Ectodermal cell (in vitro differentiated cells): ENCODE measurements around the gene HES1.

Source experiments
- H3K27ac ChIP-seq: 2 replicates; pipeline ENCODE4 v1.7.0; 2013; ENCODE audit warnings: mild to moderate bottlenecking, low read depth, low read length; ENCODE audit not compliant: insufficient read depth, poor library complexity, severe bottlenecking
- H3K27me3 ChIP-seq: 2 replicates; pipeline ENCODE4 v1.7.0; 2013; ENCODE audit warnings: mild to moderate bottlenecking, low read length; ENCODE audit not compliant: insufficient read depth, control insufficient read depth, poor library complexity, severe bottlenecking
- H3K36me3 ChIP-seq: one replicate; pipeline ENCODE4 v1.7.0; 2013; ENCODE audit warnings: low read length; ENCODE audit not compliant: control insufficient read depth, insufficient read depth
- H3K4me1 ChIP-seq: one replicate; pipeline ENCODE4 v1.7.0; 2013; ENCODE audit warnings: low read length; ENCODE audit not compliant: control insufficient read depth, insufficient read depth
- H3K4me3 ChIP-seq: 2 replicates; pipeline ENCODE4 v1.7.0; 2013; ENCODE audit warnings: low read depth, low read length, control low read depth; ENCODE audit not compliant: insufficient read depth
- H3K9me3 ChIP-seq: 2 replicates; pipeline ENCODE4 v1.7.0; 2013; ENCODE audit warnings: mild to moderate bottlenecking, low read length, moderate library complexity; ENCODE audit not compliant: control insufficient read depth
- WGBS, 2 experiments: methylation state at CpG; one replicate each; pipeline ENCODE4 v1.1.7; 2013; ENCODE audit warnings: missing lambda C conversion rate in 2 of 2; 5-methylcytosine and 5-hydroxymethylcytosine counted together

Gene HES1

DNA sequence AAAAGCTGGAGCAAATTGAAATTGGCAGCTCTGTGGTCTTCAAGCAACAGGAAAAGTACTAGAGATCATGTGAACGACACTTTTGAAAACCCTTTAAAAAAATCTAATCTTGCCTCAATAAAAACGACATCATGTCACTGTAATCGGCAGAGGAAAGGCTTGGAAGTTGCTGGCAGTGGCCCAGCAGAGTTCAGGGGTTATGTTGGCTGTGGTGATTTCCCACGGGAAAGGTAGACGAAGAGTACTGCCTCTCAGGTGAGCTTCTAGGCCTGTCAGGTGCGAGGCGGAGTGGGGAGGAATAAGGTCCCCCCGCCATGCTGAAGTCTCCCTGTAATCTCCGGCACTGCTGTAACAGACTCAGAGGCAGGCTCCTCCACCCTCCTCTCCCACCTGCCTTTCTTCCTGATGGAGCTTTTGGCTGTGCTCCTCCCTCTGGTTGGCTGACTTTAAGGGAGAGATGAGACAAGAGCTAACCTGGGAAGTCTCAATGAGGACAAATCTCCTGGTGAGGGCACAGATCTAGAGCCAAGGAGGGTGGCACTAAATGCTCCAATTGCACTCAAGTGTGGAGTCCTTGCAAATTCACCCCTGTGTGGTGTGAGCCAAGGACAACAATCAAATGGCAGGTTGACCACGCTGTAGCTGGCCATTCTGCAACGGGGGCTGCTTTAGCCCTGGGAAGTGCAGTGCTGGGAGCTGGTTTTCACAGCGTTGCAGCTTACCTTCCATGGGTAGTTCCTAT, 18.7 kb upstream of the HES1 start:
- Histone ChIP-seq H3K27me3 (no peaks in the 10 kb centered on the region), H3K9me3 (no peaks in the 10 kb centered on the region), H3K4me3 (no peak overlapping the region), H3K4me1 (peaks cover 7% of the 10 kb centered on the region), H3K36me3 (no peaks in the 10 kb centered on the region), H3K27ac (no peak overlapping the region)
- WGBS, 2 experiments = 88 to 94% methylated on average over 12 of the region's 12 CpGs

DNA sequence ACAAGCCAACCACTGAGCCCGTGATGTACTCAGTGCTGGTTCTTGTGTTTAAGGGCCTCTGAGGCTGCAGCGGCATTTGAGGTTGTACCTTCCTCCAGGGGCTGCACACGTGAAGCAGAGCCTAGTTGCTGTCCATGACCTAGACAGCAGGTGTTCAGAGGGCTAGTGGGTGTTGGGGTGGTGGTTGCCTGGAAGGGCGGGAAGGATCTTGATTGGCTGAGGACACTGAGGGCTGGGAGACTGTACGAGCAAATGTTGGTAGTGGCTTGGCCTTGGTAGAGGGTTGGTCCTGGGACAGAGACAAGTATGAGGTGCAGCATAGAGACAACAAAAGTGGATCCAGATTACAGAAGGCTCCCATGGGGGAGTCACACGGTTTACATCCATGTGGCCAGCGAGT, 17.0 kb upstream of the HES1 start:
- 94 to 97% methylated on average over 7 of the region's 7 CpGs for WGBS, 2 experiments
- Histone ChIP-seq H3K27me3 (no peaks in the 10 kb centered on the region), H3K36me3 (no peaks in the 10 kb centered on the region), H3K4me3 (no peak overlapping the region), H3K4me1 (no peaks in the 10 kb centered on the region), H3K9me3 (no peaks in the 10 kb centered on the region), H3K27ac (no peak overlapping the region)

DNA sequence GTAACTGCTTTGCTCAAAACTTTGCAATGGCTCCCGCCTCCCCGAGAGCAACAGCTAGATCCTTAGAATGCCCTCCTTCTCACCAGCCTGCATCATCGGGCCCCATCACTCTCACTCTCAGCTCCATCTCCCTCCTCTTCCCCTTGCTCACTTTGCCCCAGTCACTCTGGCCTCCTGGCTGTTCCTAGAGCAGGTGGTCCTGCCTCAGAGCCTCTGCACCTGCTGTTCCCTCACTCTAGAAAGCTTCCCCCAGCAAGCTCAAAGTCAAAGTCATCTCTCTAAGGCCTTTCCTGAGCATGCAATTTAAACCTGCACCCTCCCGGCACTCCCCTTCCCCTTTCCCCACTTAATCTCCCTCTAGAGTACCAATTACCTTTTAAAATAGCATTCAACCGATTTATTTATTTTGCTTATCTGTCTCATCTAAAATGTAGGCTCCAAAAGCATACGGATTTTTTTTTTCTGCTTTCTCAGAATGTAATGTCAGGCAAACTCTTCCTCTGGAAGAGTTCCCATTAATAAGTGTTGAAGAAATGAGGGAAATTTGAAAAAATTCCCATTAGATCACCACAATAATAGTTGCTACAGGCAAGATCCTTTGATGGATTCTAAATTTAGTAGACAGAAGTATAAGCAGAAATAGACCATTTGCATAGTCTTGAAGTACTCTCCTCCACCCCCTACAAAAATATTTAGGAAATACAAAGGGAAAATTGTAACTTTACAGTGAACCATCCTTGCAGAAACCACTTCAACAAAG, 15.9 kb upstream of the HES1 start:
- H3K27me3 ChIP-seq = no peaks in the 10 kb centered on the region
- no peak overlapping the region for H3K4me3 ChIP-seq
- WGBS, 2 experiments = 93 to 95% methylated on average over 6 of the region's 6 CpGs
- H3K27ac ChIP-seq = no peak overlapping the region
- no peaks in the 10 kb centered on the region for H3K4me1 ChIP-seq
- H3K9me3 ChIP-seq = no peaks in the 10 kb centered on the region
- no peaks in the 10 kb centered on the region for H3K36me3 ChIP-seq

DNA sequence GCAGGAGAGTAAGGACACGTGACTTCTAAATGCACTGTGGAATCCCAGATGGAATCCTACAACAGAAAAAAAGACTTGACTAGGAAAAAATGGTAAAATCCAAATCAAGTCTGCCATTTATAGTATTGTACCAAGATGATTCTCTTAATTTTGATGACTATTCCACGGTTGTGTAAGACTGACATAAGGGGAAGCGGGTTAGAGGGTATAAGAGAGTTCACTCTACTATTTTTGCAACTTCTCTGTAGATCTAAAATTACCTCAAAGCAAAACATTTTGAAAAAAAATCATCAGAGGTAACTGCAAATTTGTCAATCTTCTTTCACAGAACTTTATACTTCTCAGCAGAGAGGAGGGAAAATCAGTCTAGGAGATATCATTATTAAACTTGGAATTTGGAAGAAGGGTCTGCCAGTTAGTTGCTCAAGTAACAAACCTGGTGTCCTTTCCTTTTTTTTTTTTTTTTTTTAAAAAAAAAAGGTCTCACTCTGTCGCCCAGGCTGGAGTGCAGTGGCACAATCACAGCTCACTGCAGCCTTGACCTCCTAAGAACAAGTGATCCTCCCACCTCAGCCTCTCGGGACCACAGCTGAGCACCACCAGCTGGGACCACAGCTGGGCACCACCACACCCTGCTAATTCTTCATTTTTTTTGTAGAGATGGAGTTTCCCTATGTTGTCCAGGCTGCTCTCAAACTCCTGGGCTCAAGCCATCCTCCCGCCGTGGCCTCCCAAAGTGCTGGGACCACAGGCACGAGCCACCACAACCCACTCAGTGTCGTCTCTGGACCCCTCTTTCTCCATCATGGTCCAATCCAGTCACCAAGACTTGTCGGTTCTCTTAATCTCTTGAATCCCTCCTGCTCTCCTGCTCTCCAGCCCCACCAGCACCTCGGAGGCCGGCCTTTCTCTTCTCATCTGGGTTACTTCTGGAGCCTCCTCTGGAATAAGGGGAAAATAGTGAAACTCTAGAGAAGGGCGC, 14.9 kb upstream of the HES1 start:
- Histone ChIP-seq H3K4me1 (no peaks in the 10 kb centered on the region), H3K9me3 (no peaks in the 10 kb centered on the region), H3K27me3 (no peaks in the 10 kb centered on the region), H3K4me3 (no peak overlapping the region), H3K36me3 (no peaks in the 10 kb centered on the region), H3K27ac (no peak overlapping the region)
- WGBS, 2 experiments = 94% methylated on average over 11 to 13 of the region's 13 CpGs

DNA sequence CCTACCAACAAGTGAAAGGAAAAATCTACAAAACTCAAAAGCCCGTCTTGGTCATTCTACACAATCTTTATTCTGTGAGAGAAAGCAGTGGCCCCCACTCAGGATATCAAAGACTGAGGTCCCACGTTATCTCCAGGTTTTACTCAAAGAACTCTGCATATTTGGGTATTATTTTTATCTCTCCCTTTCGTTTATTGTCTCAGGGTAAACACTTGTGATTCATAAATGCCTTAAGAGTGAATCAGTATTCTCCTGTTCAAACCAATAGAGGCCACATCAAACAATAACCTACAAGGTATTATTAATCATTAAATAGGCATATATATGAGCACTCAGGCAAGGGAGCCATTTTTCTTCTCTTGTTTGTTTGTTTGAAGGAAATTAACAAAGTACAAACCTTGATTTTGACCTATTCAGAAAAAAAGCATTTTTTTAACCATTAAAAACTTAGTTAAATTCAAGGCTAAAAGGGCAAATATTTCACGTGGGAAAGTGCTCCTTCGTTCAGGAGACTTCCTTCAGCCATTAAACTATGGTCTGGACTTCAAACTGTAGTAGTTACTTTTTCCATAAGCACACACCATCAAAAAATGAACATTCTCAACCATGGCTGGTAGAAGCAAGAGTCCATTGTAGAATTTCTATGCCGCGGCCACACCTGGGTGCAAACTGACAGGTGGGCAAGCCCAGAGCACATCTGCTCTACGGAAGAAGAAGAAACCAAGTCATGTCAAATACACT, 13.9 kb upstream of the HES1 start:
- no peak overlapping the region for H3K4me3 ChIP-seq
- no peaks in the 10 kb centered on the region for H3K9me3 ChIP-seq
- 87 to 89% methylated on average over 8 of the region's 8 CpGs for WGBS, 2 experiments
- no peaks in the 10 kb centered on the region for H3K36me3 ChIP-seq
- H3K27ac ChIP-seq = no peak overlapping the region
- H3K27me3 ChIP-seq = no peaks in the 10 kb centered on the region
- H3K4me1 ChIP-seq = no peaks in the 10 kb centered on the region

DNA sequence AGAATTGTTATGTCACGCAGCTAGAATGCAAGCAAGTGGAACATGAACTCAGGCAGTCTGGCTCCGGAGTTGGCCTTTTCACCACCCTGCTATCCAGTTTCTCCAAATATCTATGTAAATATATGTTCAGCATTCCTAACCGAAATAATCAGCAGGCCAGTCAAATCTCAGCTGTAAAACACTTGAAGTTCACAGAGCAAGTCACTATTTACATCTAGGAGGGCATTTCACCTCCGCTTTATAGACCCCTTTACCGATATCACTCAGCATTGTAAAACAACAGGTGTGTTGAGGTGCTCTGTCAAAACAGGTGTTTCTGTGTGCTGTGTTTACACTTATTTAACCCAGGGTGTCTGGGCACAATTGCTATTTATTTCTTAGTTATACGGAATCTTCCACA, 12.2 kb upstream of the HES1 start:
- Histone ChIP-seq H3K27ac (no peak overlapping the region), H3K9me3 (no peaks in the 10 kb centered on the region), H3K27me3 (no peaks in the 10 kb centered on the region), H3K4me1 (no peaks in the 10 kb centered on the region), H3K36me3 (no peaks in the 10 kb centered on the region), H3K4me3 (no peak overlapping the region)
- WGBS, 2 experiments = 95 to 97% methylated on average over 6 of the region's 6 CpGs

DNA sequence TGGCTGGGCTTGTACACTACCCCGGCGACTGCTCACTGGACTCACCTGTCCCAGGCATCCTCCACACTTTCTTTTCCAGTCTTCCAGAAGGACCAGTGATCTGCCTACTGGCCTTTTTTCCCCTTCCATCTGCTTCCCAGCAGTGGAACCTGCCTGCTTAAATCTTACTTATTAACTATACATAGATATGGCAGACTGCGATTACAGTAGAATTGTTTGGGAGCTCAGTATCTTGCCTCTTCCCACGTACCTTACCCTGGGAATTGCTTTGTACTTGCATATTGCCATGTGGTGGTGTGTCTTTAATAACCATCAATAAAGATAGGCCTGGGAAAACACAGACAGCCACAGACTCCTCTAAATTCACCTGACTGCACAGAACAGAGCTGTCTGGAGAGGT, 11.8 kb upstream of the HES1 start:
- H3K27ac ChIP-seq = no peak overlapping the region
- 92 to 94% methylated on average over 4 of the region's 4 CpGs for WGBS, 2 experiments
- H3K4me1 ChIP-seq = peaks cover 1% of the 10 kb centered on the region
- no peaks in the 10 kb centered on the region for H3K27me3 ChIP-seq
- no peaks in the 10 kb centered on the region for H3K36me3 ChIP-seq
- no peaks in the 10 kb centered on the region for H3K9me3 ChIP-seq
- H3K4me3 ChIP-seq = no peak overlapping the region

DNA sequence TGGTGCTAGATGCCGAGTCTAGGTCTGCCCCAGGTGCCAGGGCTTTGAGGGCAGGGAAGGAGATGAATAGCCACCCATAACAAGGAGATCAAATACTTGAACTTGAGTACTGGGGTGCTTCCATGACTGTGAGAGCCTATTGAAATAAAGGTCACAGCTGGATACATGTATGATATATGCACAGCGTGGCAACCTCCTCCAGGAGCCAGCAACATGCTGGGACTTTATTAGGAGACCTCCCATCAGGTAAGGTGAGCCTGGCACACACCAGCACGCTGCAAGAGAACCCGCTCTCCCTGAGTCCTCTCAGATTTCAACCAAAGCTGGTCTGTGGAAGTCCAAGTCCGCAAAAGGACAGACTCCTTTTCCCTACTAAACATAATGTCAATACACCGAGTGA, 10.5 kb upstream of the HES1 start:
- Histone ChIP-seq H3K36me3 (no peaks in the 10 kb centered on the region), H3K4me3 (no peak overlapping the region), H3K27me3 (no peaks in the 10 kb centered on the region), H3K27ac (no peak overlapping the region), H3K9me3 (no peaks in the 10 kb centered on the region), H3K4me1 (peaks cover 14% of the 10 kb centered on the region)
- 90 to 94% methylated on average over 6 of the region's 6 CpGs for WGBS, 2 experiments

DNA sequence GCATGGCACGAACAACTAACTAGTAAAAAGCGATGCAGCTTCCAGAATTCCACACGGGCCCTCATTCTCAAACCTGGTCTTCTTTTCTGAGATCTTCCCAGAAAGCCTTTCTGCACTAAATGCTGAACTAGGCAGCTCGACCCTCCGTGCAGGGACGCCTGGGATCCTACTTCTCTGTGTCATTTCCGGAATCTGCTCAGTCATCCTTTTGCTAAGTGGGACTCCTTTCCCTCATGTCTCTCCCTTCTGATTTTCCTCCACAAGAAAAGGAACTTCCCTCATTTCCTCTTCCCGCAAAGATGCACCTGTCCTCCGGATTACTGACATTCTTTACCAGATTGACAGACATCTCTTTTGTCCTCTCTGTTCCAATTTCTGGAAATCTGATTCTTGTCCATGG, 9.2 kb upstream of the HES1 start:
- no peaks in the 10 kb centered on the region for H3K9me3 ChIP-seq
- no peak overlapping the region for H3K4me3 ChIP-seq
- H3K4me1 ChIP-seq = peaks cover 27% of the 10 kb centered on the region
- peaks cover 7% of the 10 kb centered on the region for H3K27me3 ChIP-seq
- no peaks in the 10 kb centered on the region for H3K36me3 ChIP-seq
- WGBS, 2 experiments = 92 to 94% methylated on average over 9 of the region's 9 CpGs
- no peak overlapping the region for H3K27ac ChIP-seq
